ENCODE results near the gene TTC28.
A peak's percentile ranks its signal among the peaks of the same experiment; 100 is the strongest.

The TTC28 gene

GRCh38 chr22:28047740-28048139, 631.9 kb downstream of the TTC28 start:
- no peak for DNase-seq (ENCODE audit: low spot score)

- no peak for DNase-seq (ENCODE audit: low spot score)
These were observed 633.5 kb downstream of the TTC28 start for GRCh38 chr22:28046100-28046499.

- DNase-seq (ENCODE audit: low spot score) = no peak
These were observed 635.0 kb downstream of the TTC28 start for GRCh38 chr22:28044546-28045173.

GRCh38 chr22:28043266-28043665, 636.4 kb downstream of the TTC28 start:
- DNase-seq (ENCODE audit: low spot score) = no peak

GRCh38 chr22:28034760-28035401, 644.8 kb downstream of the TTC28 start:
- no peak for DNase-seq (ENCODE audit: low spot score)

- no peak for DNase-seq (ENCODE audit: low spot score)
These were observed 645.4 kb downstream of the TTC28 start for GRCh38 chr22:28034145-28034759.

- DNase-seq (ENCODE audit: low spot score) = no peak
These were observed 646.8 kb downstream of the TTC28 start for GRCh38 chr22:28032861-28033260.

GRCh38 chr22:28031383-28031922, 648.2 kb downstream of the TTC28 start:
- DNase-seq (ENCODE audit: low spot score) = no peak

- no peak for DNase-seq (ENCODE audit: low spot score)
These were observed 649.2 kb downstream of the TTC28 start for GRCh38 chr22:28030473-28030872.

GRCh38 chr22:28029956-28030355, 649.7 kb downstream of the TTC28 start:
- DNase-seq (ENCODE audit: low spot score) = no peak

GRCh38 chr22:28029201-28029948, 650.3 kb downstream of the TTC28 start:
- DNase-seq (ENCODE audit: low spot score) = peak; percentile 61

GRCh38 chr22:28027453-28028448, 651.9 kb downstream of the TTC28 start:
- no peak for DNase-seq (ENCODE audit: low spot score)

- no peak for DNase-seq (ENCODE audit: low spot score)
These were observed 653.6 kb downstream of the TTC28 start for GRCh38 chr22:28025866-28026575.

GRCh38 chr22:28025333-28025732, 654.3 kb downstream of the TTC28 start:
- no peak for DNase-seq (ENCODE audit: low spot score)

GRCh38 chr22:28024422-28024888, 655.2 kb downstream of the TTC28 start:
- DNase-seq (ENCODE audit: low spot score) = no peak

GRCh38 chr22:28023774-28024173, 655.9 kb downstream of the TTC28 start:
- no peak for DNase-seq (ENCODE audit: low spot score)

- DNase-seq (ENCODE audit: low spot score) = no peak
These were observed 656.6 kb downstream of the TTC28 start for GRCh38 chr22:28023036-28023435.

- DNase-seq (ENCODE audit: low spot score) = no peak
These were observed 657.5 kb downstream of the TTC28 start for GRCh38 chr22:28021998-28022660.

- DNase-seq (ENCODE audit: low spot score) = no peak
These were observed 658.3 kb downstream of the TTC28 start for GRCh38 chr22:28021116-28021997.
